H1 (cell line): Measurements from ENCODE around the gene IDI2. TPM values are rescaled to one million over a fixed set of nuclear protein-coding genes. Genes with fewer than 3 reads are reported as not detected.

Experiments used
- CTCF ChIA-PET: fragments of 300-600 bp; sonication (Branson Sonifier 250); formaldehyde crosslinking; loops from one replicate; lab custom pipeline; 2021; ENCODE audit not compliant: partially characterized antibody; lab: Charles Lee
- POLR2A ChIA-PET: fragments of 300-600 bp; sonication (Branson Sonifier 250); formaldehyde crosslinking; loops from one replicate; lab custom pipeline; 2021; ENCODE audit warnings: inconsistent platforms; ENCODE audit not compliant: partially characterized antibody; lab: Charles Lee
- DNase-seq, 2 experiments: peaks; one replicate each; pipeline versions ENCODE4 v3.0.0 to v3.0.0-alpha.2; 2010 to 2022; ENCODE audit warnings: low spot score in 2 of 2, low read depth in 1 of 2, mixed read lengths in 1 of 2
- FAIRE-seq: peaks from 2 replicates; lab custom pipeline; 2011; peaks lifted over from hg19 to GRCh38; lab: Jason Lieb, UNC
- H2AFZ ChIP-seq: 2 replicates; pipeline ENCODE4 v1.8.1; 2012; ENCODE audit warnings: low read length, inconsistent platforms
- H2AK5ac ChIP-seq: 2 replicates; pipeline ENCODE4 v1.6.1; 2013; ENCODE audit warnings: low read depth, low read length
- H2BK120ac ChIP-seq: replicated peaks from 2 replicates; pipeline ENCODE3; 2013; ENCODE audit warnings: low read depth, low read length, inconsistent platforms
- H2BK12ac ChIP-seq: 2 replicates; pipeline ENCODE4 v1.6.1; 2013; ENCODE audit warnings: low read depth, low read length
- H2BK15ac ChIP-seq: 2 replicates; pipeline ENCODE4 v1.6.1; 2013; ENCODE audit warnings: low read length
- H2BK20ac ChIP-seq: 2 replicates; pipeline ENCODE4 v1.6.1; 2013; ENCODE audit warnings: low read length
- H2BK5ac ChIP-seq: 2 replicates; pipeline ENCODE4 v1.6.1; 2013; ENCODE audit warnings: low read depth, low read length
- H3K14ac ChIP-seq: 2 replicates; pipeline ENCODE4 v1.6.1; 2013; ENCODE audit warnings: inconsistent platforms; ENCODE audit not compliant: insufficient read length
- H3K18ac ChIP-seq: 2 replicates; pipeline ENCODE4 v1.6.1; 2013; ENCODE audit warnings: low read length; ENCODE audit errors: extremely low read depth
- H3K23ac ChIP-seq: 2 replicates; pipeline ENCODE4 v1.6.1; 2013; ENCODE audit warnings: inconsistent platforms; ENCODE audit not compliant: insufficient read length
- H3K23me2 ChIP-seq: 2 replicates; pipeline ENCODE4 v1.6.1; 2013; ENCODE audit warnings: low read depth, low read length
- H3K27ac ChIP-seq: 2 replicates; pipeline ENCODE4 v1.6.1; 2011; ENCODE audit warnings: low read depth, low read length, inconsistent platforms
- H3K27me3 ChIP-seq, 4 experiments: replicated peaks in 1 of 4; 1 replicate in 1 of 4; 2 replicates in 3 of 4; pipeline versions ENCODE4 v1.6.1 to v1.8.1; 2011 to 2013; ENCODE audit warnings: low read length in 3 of 4, mild to moderate bottlenecking in 3 of 4, inconsistent platforms in 2 of 4, mixed read lengths in 2 of 4, moderate library complexity in 1 of 4; ENCODE audit not compliant: control insufficient read depth in 3 of 4, insufficient read depth in 3 of 4; ENCODE audit errors: extremely low read depth in 1 of 4
- H3K36me3 ChIP-seq, 4 experiments: 2 replicates each; pipeline versions ENCODE4 v1.6.1 to v1.8.1; 2011 to 2013; ENCODE audit warnings: mild to moderate bottlenecking in 4 of 4, low read length in 3 of 4, moderate library complexity in 2 of 4, control low read depth in 1 of 4, inconsistent platforms in 1 of 4; ENCODE audit not compliant: insufficient read depth in 4 of 4, control insufficient read depth in 2 of 4
- H3K4ac ChIP-seq: replicated peaks from 2 replicates; pipeline ENCODE3; 2013; ENCODE audit warnings: low read length, low read depth, mixed read lengths, inconsistent platforms; ENCODE audit not compliant: insufficient read length
- H3K4me1 ChIP-seq, 4 experiments: replicated peaks in 1 of 4; 1 replicate in 1 of 4; 2 replicates in 3 of 4; pipeline versions ENCODE4 v1.6.1 to v1.8.1; 2011 to 2013; ENCODE audit warnings: low read length in 3 of 4, inconsistent platforms in 2 of 4, mixed read lengths in 1 of 4; ENCODE audit not compliant: insufficient read depth in 4 of 4, control insufficient read depth in 3 of 4
- H3K4me2 ChIP-seq, 2 experiments: 2 replicates each; pipeline versions ENCODE4 v1.6.1 to v1.8.1; 2011 to 2013; ENCODE audit warnings: low read depth in 2 of 2, low read length in 2 of 2, control low read depth in 1 of 2, inconsistent platforms in 1 of 2, mild to moderate bottlenecking in 1 of 2; ENCODE audit not compliant: insufficient read depth in 1 of 2
- H3K4me3 ChIP-seq, 4 experiments: fragments of 200-600, 300-600 bp in 1 of 4; sonication (generic), shearing (Covaris generic), sonication (Bioruptor Twin) in 1 of 4; 2 replicates each; pipeline versions ENCODE4 v1.5.1 to v1.8.1; 2011 to 2016; ENCODE audit warnings: low read length in 4 of 4, low read depth in 3 of 4, control low read depth in 2 of 4, inconsistent platforms in 2 of 4, mild to moderate bottlenecking in 2 of 4, mixed read lengths in 1 of 4, moderate library complexity in 1 of 4; ENCODE audit not compliant: insufficient read depth in 2 of 4; ENCODE audit errors: extremely low read depth in 1 of 4
- H3K56ac ChIP-seq: replicated peaks from 2 replicates; pipeline ENCODE3; 2013; ENCODE audit warnings: low read depth, mild to moderate bottlenecking, mixed read lengths, low read length, inconsistent platforms; ENCODE audit not compliant: insufficient read length
- H3K79me1 ChIP-seq: 2 replicates; pipeline ENCODE4 v1.6.1; 2013; ENCODE audit warnings: low read depth, low read length, control low read depth
- H3K79me2 ChIP-seq, 2 experiments: 2 replicates each; pipeline versions ENCODE4 v1.6.1 to v1.8.1; 2012 to 2013; ENCODE audit warnings: low read length in 2 of 2, mild to moderate bottlenecking in 2 of 2, inconsistent platforms in 1 of 2; ENCODE audit not compliant: insufficient read depth in 2 of 2, control insufficient read depth in 1 of 2
- H3K9ac ChIP-seq, 4 experiments: replicated peaks in 1 of 4; 1 replicate in 1 of 4; 2 replicates in 3 of 4; pipeline versions ENCODE4 v1.6.1 to v1.8.1; 2011 to 2013; ENCODE audit warnings: low read depth in 3 of 4, low read length in 3 of 4, control low read depth in 2 of 4, mild to moderate bottlenecking in 2 of 4, moderate library complexity in 2 of 4, inconsistent platforms in 1 of 4; ENCODE audit errors: extremely low read depth in 1 of 4
- H3K9me3 ChIP-seq, 2 experiments: 2 replicates each; pipeline versions ENCODE4 v1.6.1 to v1.8.1; 2012 to 2013; ENCODE audit warnings: mild to moderate bottlenecking in 2 of 2, moderate library complexity in 2 of 2, control low read depth in 1 of 2, inconsistent platforms in 1 of 2, low read depth in 1 of 2, low read length in 1 of 2, mixed read lengths in 1 of 2; ENCODE audit not compliant: insufficient read depth in 2 of 2
- H4K20me1 ChIP-seq, 2 experiments: replicated peaks in 1 of 2; 2 replicates each; pipeline versions ENCODE3 to v1.8.1; 2011 to 2013; ENCODE audit warnings: inconsistent platforms in 2 of 2, low read length in 2 of 2, mild to moderate bottlenecking in 1 of 2; ENCODE audit not compliant: insufficient read depth in 2 of 2, control insufficient read depth in 1 of 2
- H4K5ac ChIP-seq: 2 replicates; pipeline ENCODE4 v1.6.1; 2013; ENCODE audit warnings: low read length, low read depth, mixed read lengths, inconsistent platforms; ENCODE audit not compliant: insufficient read length
- H4K8ac ChIP-seq: 2 replicates; pipeline ENCODE4 v1.8.0; 2013; ENCODE audit warnings: mild to moderate bottlenecking, moderate library complexity, low read length, inconsistent platforms; ENCODE audit not compliant: insufficient read depth; ENCODE audit errors: extremely low read depth
- H4K91ac ChIP-seq: replicated peaks from 2 replicates; pipeline ENCODE3; 2013; ENCODE audit warnings: low read length, mixed read lengths, inconsistent platforms; ENCODE audit not compliant: insufficient read length
- BACH1 ChIP-seq: IDR thresholded peaks from 2 replicates; pipeline ENCODE4 v1.6.1; 2012; ENCODE audit warnings: low read length, improper control_type of control experiment
- POU5F1 ChIP-seq: IDR thresholded peaks from 2 replicates; pipeline ENCODE4 v1.6.1; 2011; ENCODE audit warnings: low read depth, mild to moderate bottlenecking, low read length, moderate library complexity
- SIX5 ChIP-seq: IDR thresholded peaks from 2 replicates; pipeline ENCODE4 v1.6.1; 2011; ENCODE audit warnings: mild to moderate bottlenecking, low read depth, low read length
- SP2 ChIP-seq: IDR thresholded peaks from 2 replicates; pipeline ENCODE4 v1.6.1; 2012; ENCODE audit warnings: mild to moderate bottlenecking, low read length, inconsistent platforms
- WGBS, 2 experiments: shearing (Covaris generic) in 1 of 2; methylation state at CpG; one replicate each; pipeline versions ENCODE4 v1.1.6 to v1.1.7; 2013 to 2015; ENCODE audit warnings: low lambda C conversion rate in 2 of 2, mixed read lengths in 2 of 2, inconsistent platforms in 1 of 2, low coverage in 1 of 2, missing lambda C conversion rate in 1 of 2; ENCODE audit not compliant: insufficient replicate concordance in 2 of 2, insufficient coverage in 1 of 2, insufficient read length in 1 of 2; ENCODE audit errors: extremely low coverage in 1 of 2, missing lambda C conversion rate in 1 of 2; 5-methylcytosine and 5-hydroxymethylcytosine counted together
- polyA plus RNA-seq, 7 experiments: library from polyadenylated mRNA; depleted of rRNA in 3 of 7; stranded (reverse) in 5 of 7; unstranded in 2 of 7; fragments of >200 nt in 5 of 7; fragments of 200-250 nt in 2 of 7; gene quantifications; 1 replicate in 5 of 7; 2 replicates in 1 of 7; 4 replicates in 1 of 7; pipeline versions ENCODE4 v1.2.1 to v1.2.3, GENCODE V29; 2011 to 2013; ENCODE audit warnings: missing spikeins in 2 of 7, mixed read lengths in 2 of 7
- total RNA-seq: library from RNA; stranded (reverse); fragmentation: NEBNext Ultra II Directional; extraction: Animal tissue kit (Norgen Biotek cat#: 25700); gene quantifications from 2 replicates; pipeline ENCODE4 v1.2.1, GENCODE V29; 2021
- TF ChIP-seq, protein P1 (sequence below): IDR thresholded peaks from 2 replicates; pipeline ENCODE4 v1.6.1; 2011; ENCODE audit warnings: low read length, improper control_type of control experiment
- TF ChIP-seq, protein P2 (sequence below), 3 experiments: IDR thresholded peaks; 1 replicate in 2 of 3; 2 replicates in 1 of 3; pipeline versions ENCODE4 v1.5.1 to v1.6.1; 2011; ENCODE audit warnings: low read length in 3 of 3, mild to moderate bottlenecking in 3 of 3, inconsistent platforms in 2 of 3, low read depth in 1 of 3, moderate library complexity in 1 of 3; ENCODE audit not compliant: insufficient read depth in 1 of 3; ENCODE audit errors: control extremely low read depth in 1 of 3

The IDI2 gene
- total and polyA plus RNA-seq, 2 of the 8 experiments (the other 6 are each of a cell fraction or from before 2014, with no cell fraction given): not detected

DNA sequence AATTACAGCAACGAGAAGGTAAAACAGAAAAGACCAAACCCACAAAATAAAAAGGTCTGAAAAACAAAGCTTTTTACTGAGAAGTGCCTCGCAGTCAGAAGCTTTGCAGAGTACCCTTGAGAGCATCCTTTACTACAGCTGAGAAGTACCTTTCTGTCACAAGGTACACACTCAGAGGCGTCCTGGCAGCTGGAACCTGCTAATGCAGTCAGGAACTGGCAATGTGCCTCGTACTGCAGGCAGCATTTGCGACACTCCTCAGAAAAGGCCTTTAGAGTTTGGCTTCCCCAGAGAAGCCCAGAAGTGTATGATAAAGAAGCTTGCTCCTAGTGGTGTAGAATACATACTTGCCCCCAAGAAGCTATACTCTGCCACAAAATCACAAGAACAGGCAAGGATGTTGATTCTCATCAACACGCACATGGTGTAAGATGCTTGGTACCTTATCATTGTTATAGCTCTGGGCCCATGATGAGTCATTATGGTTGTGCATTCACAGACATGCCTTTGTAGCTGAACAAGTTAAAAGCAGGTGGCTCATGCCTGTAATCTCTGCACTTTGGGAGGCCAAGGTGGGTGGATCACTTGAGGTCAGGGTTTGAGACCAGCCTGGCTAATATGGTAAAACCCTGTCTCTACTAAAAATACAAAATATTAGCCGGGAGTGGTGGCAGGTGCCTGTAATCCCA is 39.4 kb downstream of the IDI2 start:
- H4K5ac ChIP-seq: no peak overlapping the region
- no peak overlapping the region for H3K4me3 ChIP-seq
- no peak overlapping the region for H2BK5ac ChIP-seq
- H2BK120ac ChIP-seq: no peak overlapping the region
- no peak overlapping the region for H3K9ac ChIP-seq
- H3K23me2 ChIP-seq: peaks cover 10% of the 10 kb centered on the region
- TF ChIP-seq, protein P1, sequence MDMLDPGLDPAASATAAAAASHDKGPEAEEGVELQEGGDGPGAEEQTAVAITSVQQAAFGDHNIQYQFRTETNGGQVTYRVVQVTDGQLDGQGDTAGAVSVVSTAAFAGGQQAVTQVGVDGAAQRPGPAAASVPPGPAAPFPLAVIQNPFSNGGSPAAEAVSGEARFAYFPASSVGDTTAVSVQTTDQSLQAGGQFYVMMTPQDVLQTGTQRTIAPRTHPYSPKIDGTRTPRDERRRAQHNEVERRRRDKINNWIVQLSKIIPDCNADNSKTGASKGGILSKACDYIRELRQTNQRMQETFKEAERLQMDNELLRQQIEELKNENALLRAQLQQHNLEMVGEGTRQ: no peak
- TF ChIP-seq, protein P2, sequence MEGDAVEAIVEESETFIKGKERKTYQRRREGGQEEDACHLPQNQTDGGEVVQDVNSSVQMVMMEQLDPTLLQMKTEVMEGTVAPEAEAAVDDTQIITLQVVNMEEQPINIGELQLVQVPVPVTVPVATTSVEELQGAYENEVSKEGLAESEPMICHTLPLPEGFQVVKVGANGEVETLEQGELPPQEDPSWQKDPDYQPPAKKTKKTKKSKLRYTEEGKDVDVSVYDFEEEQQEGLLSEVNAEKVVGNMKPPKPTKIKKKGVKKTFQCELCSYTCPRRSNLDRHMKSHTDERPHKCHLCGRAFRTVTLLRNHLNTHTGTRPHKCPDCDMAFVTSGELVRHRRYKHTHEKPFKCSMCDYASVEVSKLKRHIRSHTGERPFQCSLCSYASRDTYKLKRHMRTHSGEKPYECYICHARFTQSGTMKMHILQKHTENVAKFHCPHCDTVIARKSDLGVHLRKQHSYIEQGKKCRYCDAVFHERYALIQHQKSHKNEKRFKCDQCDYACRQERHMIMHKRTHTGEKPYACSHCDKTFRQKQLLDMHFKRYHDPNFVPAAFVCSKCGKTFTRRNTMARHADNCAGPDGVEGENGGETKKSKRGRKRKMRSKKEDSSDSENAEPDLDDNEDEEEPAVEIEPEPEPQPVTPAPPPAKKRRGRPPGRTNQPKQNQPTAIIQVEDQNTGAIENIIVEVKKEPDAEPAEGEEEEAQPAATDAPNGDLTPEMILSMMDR (IDR thresholded peaks at IDR 0.05; ENCODE audit: control extremely low read depth in 1 of 3, insufficient read depth in 1 of 3, low read depth in 1 of 3, low read length in 3 of 3): no peak
- TF ChIP-seq POU5F1: no peak
- no peak for TF ChIP-seq BACH1
- no peak for TF ChIP-seq SP2
- TF ChIP-seq SIX5: no peak
- H2BK20ac ChIP-seq: no peak overlapping the region
- H3K79me1 ChIP-seq: peaks cover 2% of the 10 kb centered on the region; the same call in 1 of the 2 replicates
- WGBS, 2 experiments: 89% methylated on average over 7 of the region's 7 CpGs; no CpG with 5 or more reads in 1 of the 2 experiments
- no peak overlapping the region for H3K23ac ChIP-seq
- H3K4me2 ChIP-seq: no peak overlapping the region; a peak in 1 of 4 replicates
- H2BK15ac ChIP-seq: no peak overlapping the region
- no peak overlapping the region for H4K91ac ChIP-seq
- no peaks in the 10 kb centered on the region; a peak in 1 of 8 replicates for H3K36me3 ChIP-seq
- no peak overlapping the region for H2AFZ ChIP-seq
- H3K14ac ChIP-seq: no peak overlapping the region
- no peak overlapping the region for H3K56ac ChIP-seq
- no peak overlapping the region for H2AK5ac ChIP-seq
- no peak for DNase-seq
- ChIA-PET CTCF (interaction anchor here (0.7 to 3.5 kb wide), 6 partner anchors 13 to 195 kb away, joined by 3 to 16 read pairs (median 3); no protein-coding TSS in a partner anchor), POLR2A (interaction anchor here (0.7 to 5.7 kb wide), 15 partner anchors 9 to 118 kb away, joined by 3 to 34 read pairs (median 6); partner anchors contain the start of genes IDI1 and LARP4B)
- H3K9me3 ChIP-seq: no peaks in the 10 kb centered on the region; a peak in 1 of 4 replicates
- peaks cover 28 to 36% of the 10 kb centered on the region in 2 experiments for H3K79me2 ChIP-seq
- no peak overlapping the region for H3K4ac ChIP-seq
- FAIRE-seq: no peak
- H4K8ac ChIP-seq: no peak overlapping the region
- H3K4me1 ChIP-seq: peaks cover 0 to 3% (median 1%) of the 10 kb centered on the region in 4 experiments; a peak in 3 of 7 replicates
- no peak overlapping the region for H3K27ac ChIP-seq
- no peaks in the 10 kb centered on the region for H3K27me3 ChIP-seq
- no peak overlapping the region for H2BK12ac ChIP-seq
- H4K20me1 ChIP-seq: peaks cover 4 to 7% of the 10 kb centered on the region in 2 experiments
- no peak overlapping the region for H3K18ac ChIP-seq
